CD4-positive, alpha-beta T cell treated with Interleukin-15 for 1 hour (primary cell): Measurements from ENCODE around the gene DGKK.
"Not testable (repeated sequence)": the region's sequence is repeated elsewhere in the genome, so short reads cannot be mapped to it uniquely, and the experiment has no call there.

Source experiments
- DNase-seq: peaks from one replicate; pipeline ENCODE4 v3.0.0-alpha.2; 2020

The DGKK gene

GRCh38 chrX:50430917-50431575, 39.6 kb downstream of the DGKK start:
- no peak for DNase-seq

GRCh38 chrX:50428174-50428573, 42.5 kb downstream of the DGKK start:
- DNase-seq, result no peak

- DNase-seq, result no peak
Observed at GRCh38 chrX:50407976-50408375, 62.6 kb downstream of the DGKK start.

- DNase-seq, result no peak
Observed at GRCh38 chrX:50403903-50404302, 66.7 kb downstream of the DGKK start.

GRCh38 chrX:50402886-50403285, 67.7 kb downstream of the DGKK start:
- DNase-seq, result no peak

- no peak for DNase-seq
Observed at GRCh38 chrX:50393902-50394301, 76.7 kb downstream of the DGKK start.

- DNase-seq, result no peak
Observed at GRCh38 chrX:50386520-50386919, 84.1 kb downstream of the DGKK start.

GRCh38 chrX:50381729-50382415, 88.8 kb downstream of the DGKK start:
- no peak for DNase-seq

GRCh38 chrX:50375481-50376267, 95.0 kb downstream of the DGKK start:
- DNase-seq, result no peak

GRCh38 chrX:50372966-50373365, 97.7 kb downstream of the DGKK start:
- no peak for DNase-seq

GRCh38 chrX:50343917-50344316, 126.7 kb downstream of the DGKK start:
- DNase-seq, result no peak

GRCh38 chrX:50333308-50333707, 137.3 kb downstream of the DGKK start:
- no peak for DNase-seq

GRCh38 chrX:50332668-50333067, 138.0 kb downstream of the DGKK start:
- DNase-seq, result not testable (repeated sequence)

GRCh38 chrX:50327235-50327634, 143.4 kb downstream of the DGKK start:
- no peak for DNase-seq
